ENCODE results near the gene HLA-DRA. TPM values are rescaled to one million over a fixed set of nuclear protein-coding genes. Genes with fewer than 3 reads are reported as not detected.

The HLA-DRA gene
- polyA plus RNA-seq, 1 of the 3 experiments (the other 2 are of a cell fraction) = 0.10 TPM

DNA sequence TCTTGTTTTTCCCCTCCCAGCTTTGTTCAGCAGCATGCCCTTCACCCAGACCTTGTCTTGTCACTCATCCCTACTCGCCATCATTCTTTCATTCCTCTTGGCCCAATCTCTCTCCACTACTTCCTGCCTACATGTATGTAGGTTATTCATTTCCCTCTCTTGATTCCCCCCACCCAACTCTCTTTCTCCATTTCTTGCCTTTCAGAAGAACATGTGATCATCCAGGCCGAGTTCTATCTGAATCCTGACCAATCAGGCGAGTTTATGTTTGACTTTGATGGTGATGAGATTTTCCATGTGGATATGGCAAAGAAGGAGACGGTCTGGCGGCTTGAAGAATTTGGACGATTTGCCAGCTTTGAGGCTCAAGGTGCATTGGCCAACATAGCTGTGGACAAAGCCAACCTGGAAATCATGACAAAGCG lies 2.6 kb downstream of the HLA-DRA start:
- TF ChIP-seq, protein P1, sequence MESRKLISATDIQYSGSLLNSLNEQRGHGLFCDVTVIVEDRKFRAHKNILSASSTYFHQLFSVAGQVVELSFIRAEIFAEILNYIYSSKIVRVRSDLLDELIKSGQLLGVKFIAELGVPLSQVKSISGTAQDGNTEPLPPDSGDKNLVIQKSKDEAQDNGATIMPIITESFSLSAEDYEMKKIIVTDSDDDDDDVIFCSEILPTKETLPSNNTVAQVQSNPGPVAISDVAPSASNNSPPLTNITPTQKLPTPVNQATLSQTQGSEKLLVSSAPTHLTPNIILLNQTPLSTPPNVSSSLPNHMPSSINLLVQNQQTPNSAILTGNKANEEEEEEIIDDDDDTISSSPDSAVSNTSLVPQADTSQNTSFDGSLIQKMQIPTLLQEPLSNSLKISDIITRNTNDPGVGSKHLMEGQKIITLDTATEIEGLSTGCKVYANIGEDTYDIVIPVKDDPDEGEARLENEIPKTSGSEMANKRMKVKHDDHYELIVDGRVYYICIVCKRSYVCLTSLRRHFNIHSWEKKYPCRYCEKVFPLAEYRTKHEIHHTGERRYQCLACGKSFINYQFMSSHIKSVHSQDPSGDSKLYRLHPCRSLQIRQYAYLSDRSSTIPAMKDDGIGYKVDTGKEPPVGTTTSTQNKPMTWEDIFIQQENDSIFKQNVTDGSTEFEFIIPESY (IDR thresholded peaks at IDR 0.05; ENCODE audit: borderline replicate concordance, low read depth) = no peak
- TF ChIP-seq ELF1 (IDR thresholded peaks at IDR 0.05) (no peak), FOXM1 (IDR thresholded peaks at IDR 0.05; ENCODE audit: low read depth) (no peak), POLR2AphosphoS5 (IDR thresholded peaks at IDR 0.05; ENCODE audit: low read depth, low read length) (no peak), NFIC (IDR thresholded peaks at IDR 0.05; ENCODE audit: borderline replicate concordance) (no peak), CHD2 (IDR thresholded peaks at IDR 0.05; ENCODE audit: low read length, partially characterized antibody) (no peak), NRF1 (IDR thresholded peaks at IDR 0.05; ENCODE audit: low read depth, low read length) (no peak), FOSL2 (IDR thresholded peaks at IDR 0.05; ENCODE audit: borderline replicate concordance, low read depth) (no peak), RAD21 (IDR thresholded peaks at IDR 0.05; ENCODE audit: low read length) (no peak), TAF1 (IDR thresholded peaks at IDR 0.05; ENCODE audit: borderline replicate concordance, low read depth, low read length) (no peak), GABPA (IDR thresholded peaks at IDR 0.05; ENCODE audit: low read depth) (no peak), EP300 (IDR thresholded peaks at IDR 0.05; ENCODE audit: borderline replicate concordance in 1 of 2, low read depth in 1 of 2, low read length in 1 of 2) (no peak), FOXJ3 (CRISPR knock-in tag; IDR thresholded peaks at IDR 0.05) (no peak), EZH2phosphoT487 (IDR thresholded peaks at IDR 0.05; ENCODE audit: borderline replicate concordance, low read depth) (no peak), MXI1 (IDR thresholded peaks at IDR 0.05; ENCODE audit: low read depth, low read length) (no peak), YY1 (IDR thresholded peaks at IDR 0.05; ENCODE audit: low read depth) (no peak)
- TF ChIP-seq, protein P2, sequence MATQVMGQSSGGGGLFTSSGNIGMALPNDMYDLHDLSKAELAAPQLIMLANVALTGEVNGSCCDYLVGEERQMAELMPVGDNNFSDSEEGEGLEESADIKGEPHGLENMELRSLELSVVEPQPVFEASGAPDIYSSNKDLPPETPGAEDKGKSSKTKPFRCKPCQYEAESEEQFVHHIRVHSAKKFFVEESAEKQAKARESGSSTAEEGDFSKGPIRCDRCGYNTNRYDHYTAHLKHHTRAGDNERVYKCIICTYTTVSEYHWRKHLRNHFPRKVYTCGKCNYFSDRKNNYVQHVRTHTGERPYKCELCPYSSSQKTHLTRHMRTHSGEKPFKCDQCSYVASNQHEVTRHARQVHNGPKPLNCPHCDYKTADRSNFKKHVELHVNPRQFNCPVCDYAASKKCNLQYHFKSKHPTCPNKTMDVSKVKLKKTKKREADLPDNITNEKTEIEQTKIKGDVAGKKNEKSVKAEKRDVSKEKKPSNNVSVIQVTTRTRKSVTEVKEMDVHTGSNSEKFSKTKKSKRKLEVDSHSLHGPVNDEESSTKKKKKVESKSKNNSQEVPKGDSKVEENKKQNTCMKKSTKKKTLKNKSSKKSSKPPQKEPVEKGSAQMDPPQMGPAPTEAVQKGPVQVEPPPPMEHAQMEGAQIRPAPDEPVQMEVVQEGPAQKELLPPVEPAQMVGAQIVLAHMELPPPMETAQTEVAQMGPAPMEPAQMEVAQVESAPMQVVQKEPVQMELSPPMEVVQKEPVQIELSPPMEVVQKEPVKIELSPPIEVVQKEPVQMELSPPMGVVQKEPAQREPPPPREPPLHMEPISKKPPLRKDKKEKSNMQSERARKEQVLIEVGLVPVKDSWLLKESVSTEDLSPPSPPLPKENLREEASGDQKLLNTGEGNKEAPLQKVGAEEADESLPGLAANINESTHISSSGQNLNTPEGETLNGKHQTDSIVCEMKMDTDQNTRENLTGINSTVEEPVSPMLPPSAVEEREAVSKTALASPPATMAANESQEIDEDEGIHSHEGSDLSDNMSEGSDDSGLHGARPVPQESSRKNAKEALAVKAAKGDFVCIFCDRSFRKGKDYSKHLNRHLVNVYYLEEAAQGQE (IDR thresholded peaks at IDR 0.05; ENCODE audit: low read depth, low read length) = no peak
- TF ChIP-seq, protein P3, sequence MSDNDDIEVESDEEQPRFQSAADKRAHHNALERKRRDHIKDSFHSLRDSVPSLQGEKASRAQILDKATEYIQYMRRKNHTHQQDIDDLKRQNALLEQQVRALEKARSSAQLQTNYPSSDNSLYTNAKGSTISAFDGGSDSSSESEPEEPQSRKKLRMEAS (IDR thresholded peaks at IDR 0.05; ENCODE audit: low read depth) = no peak
- TF ChIP-seq, protein P4, sequence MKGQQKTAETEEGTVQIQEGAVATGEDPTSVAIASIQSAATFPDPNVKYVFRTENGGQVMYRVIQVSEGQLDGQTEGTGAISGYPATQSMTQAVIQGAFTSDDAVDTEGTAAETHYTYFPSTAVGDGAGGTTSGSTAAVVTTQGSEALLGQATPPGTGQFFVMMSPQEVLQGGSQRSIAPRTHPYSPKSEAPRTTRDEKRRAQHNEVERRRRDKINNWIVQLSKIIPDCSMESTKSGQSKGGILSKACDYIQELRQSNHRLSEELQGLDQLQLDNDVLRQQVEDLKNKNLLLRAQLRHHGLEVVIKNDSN (IDR thresholded peaks at IDR 0.05; ENCODE audit: borderline replicate concordance, low read depth) = no peak
- TF ChIP-seq, protein P5, sequence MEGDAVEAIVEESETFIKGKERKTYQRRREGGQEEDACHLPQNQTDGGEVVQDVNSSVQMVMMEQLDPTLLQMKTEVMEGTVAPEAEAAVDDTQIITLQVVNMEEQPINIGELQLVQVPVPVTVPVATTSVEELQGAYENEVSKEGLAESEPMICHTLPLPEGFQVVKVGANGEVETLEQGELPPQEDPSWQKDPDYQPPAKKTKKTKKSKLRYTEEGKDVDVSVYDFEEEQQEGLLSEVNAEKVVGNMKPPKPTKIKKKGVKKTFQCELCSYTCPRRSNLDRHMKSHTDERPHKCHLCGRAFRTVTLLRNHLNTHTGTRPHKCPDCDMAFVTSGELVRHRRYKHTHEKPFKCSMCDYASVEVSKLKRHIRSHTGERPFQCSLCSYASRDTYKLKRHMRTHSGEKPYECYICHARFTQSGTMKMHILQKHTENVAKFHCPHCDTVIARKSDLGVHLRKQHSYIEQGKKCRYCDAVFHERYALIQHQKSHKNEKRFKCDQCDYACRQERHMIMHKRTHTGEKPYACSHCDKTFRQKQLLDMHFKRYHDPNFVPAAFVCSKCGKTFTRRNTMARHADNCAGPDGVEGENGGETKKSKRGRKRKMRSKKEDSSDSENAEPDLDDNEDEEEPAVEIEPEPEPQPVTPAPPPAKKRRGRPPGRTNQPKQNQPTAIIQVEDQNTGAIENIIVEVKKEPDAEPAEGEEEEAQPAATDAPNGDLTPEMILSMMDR (IDR thresholded peaks at IDR 0.05) = no peak
- no peaks in the 10 kb centered on the region for H3F3A ChIP-seq (replicated peaks; ENCODE audit: insufficient read depth)
- CTCF ChIA-PET = interaction anchor here (1.7 kb wide), 1 partner anchor 27 kb away, joined by 3 read pairs; no protein-coding TSS in a partner anchor

More for the DNA sequence above, 2.6 kb downstream of the HLA-DRA start:
- H3K4me2 ChIP-seq = no peak overlapping the region
- DNase-seq = no peak
- no peak overlapping the region for H3K4me3 ChIP-seq (ENCODE audit: low read depth in 2 of 2, low read length in 1 of 2)
- H3K79me2 ChIP-seq (ENCODE audit: insufficient read depth) = no peaks in the 10 kb centered on the region
- WGBS (ENCODE audit: low lambda C conversion rate) = 7% methylated on average over 7 of the region's 7 CpGs
- POLR2A ChIA-PET = no interaction called here
- no peaks in the 10 kb centered on the region for H3K36me3 ChIP-seq (replicated peaks in 1 of 2; ENCODE audit: control insufficient read depth in 1 of 2, insufficient read depth in 2 of 2, low read length in 1 of 2)
- H3K9ac ChIP-seq = no peak overlapping the region
- H3K4me1 ChIP-seq (ENCODE audit: control insufficient read depth in 1 of 2, insufficient read depth in 2 of 2, low read depth in 1 of 2, low read length in 1 of 2) = no peaks in the 10 kb centered on the region
- H3K9me2 ChIP-seq = no peaks in the 10 kb centered on the region
- H3K9me3 ChIP-seq = no peaks in the 10 kb centered on the region; the same call in 1 of the 2 replicates
- peaks cover 9% of the 10 kb centered on the region; the same call in 1 of the 2 replicates for H3K27me3 ChIP-seq (ENCODE audit: insufficient read depth)
- no peak overlapping the region for H2AFZ ChIP-seq (ENCODE audit: low read depth)
- H4K20me1 ChIP-seq (ENCODE audit: insufficient read depth) = no peaks in the 10 kb centered on the region
- H3K27ac ChIP-seq (ENCODE audit: low read depth in 2 of 2, low read length in 1 of 2) = no peak overlapping the region

All from SK-N-SH (cell line).